Measurements from ENCODE around the gene JAKMIP2.

Gene JAKMIP2

DNA sequence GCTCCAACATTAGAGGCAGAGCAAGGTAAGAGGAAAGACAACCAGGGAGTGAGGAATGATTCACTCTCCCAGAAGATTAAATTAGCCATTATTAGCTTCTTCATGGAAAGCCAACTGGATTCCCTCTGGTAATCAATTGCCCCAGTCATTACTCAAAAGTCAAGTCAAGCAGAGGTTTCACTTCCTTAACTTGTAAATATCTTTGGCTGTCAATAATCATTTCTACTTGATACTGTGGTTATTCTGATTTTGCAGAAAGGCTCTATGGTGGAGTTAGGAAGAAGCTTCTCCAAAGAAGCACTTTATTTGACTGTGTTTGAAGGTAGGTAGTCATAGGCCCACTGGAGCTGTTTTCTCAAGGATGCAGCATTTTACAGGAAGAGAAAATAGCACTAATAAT lies 78.0 kb downstream of the JAKMIP2 start (continued):
- TF ChIP-seq ESRRG (CRISPR knock-in tag; IDR thresholded peaks at IDR 0.05) (no peak), SNAI2 (CRISPR knock-in tag; IDR thresholded peaks at IDR 0.05) (no peak)
- TF ChIP-seq, protein P1, sequence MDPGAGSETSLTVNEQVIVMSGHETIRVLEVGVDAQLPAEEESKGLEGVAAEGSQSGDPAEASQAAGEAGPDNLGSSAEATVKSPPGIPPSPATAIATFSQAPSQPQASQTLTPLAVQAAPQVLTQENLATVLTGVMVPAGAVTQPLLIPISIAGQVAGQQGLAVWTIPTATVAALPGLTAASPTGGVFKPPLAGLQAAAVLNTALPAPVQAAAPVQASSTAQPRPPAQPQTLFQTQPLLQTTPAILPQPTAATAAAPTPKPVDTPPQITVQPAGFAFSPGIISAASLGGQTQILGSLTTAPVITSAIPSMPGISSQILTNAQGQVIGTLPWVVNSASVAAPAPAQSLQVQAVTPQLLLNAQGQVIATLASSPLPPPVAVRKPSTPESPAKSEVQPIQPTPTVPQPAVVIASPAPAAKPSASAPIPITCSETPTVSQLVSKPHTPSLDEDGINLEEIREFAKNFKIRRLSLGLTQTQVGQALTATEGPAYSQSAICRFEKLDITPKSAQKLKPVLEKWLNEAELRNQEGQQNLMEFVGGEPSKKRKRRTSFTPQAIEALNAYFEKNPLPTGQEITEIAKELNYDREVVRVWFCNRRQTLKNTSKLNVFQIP (CRISPR knock-in tag; IDR thresholded peaks at IDR 0.05; ENCODE audit: borderline replicate concordance, low read depth), result no peak
- TF ChIP-seq, protein P2, sequence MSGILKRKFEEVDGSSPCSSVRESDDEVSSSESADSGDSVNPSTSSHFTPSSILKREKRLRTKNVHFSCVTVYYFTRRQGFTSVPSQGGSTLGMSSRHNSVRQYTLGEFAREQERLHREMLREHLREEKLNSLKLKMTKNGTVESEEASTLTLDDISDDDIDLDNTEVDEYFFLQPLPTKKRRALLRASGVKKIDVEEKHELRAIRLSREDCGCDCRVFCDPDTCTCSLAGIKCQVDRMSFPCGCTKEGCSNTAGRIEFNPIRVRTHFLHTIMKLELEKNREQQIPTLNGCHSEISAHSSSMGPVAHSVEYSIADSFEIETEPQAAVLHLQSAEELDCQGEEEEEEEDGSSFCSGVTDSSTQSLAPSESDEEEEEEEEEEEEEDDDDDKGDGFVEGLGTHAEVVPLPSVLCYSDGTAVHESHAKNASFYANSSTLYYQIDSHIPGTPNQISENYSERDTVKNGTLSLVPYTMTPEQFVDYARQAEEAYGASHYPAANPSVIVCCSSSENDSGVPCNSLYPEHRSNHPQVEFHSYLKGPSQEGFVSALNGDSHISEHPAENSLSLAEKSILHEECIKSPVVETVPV (CRISPR knock-in tag; IDR thresholded peaks at IDR 0.05), result no peak

DNA sequence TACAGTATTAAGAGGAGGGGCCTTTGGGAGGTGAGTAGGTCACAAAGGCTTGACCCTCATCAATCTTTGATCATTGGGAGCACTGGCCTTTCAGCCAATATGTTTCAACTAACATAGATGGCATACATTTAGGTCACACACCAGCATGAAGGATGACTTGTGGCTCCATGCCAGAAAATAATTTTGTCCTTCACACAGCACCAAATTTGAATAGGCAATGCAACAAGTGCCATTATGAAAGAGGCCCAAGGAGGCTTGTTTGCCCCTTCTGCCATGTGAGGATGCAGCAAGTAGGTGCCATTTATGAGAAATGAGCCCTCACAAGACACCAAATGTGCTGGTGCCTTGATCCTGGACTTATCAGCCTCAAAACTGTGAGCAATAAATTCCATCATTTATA lies 81.1 kb downstream of the JAKMIP2 start:
- TF ChIP-seq OSR1 (CRISPR knock-in tag; IDR thresholded peaks at IDR 0.05), result no peak
- TF ChIP-seq ZNF565 (CRISPR knock-in tag; conservative IDR thresholded peaks at IDR 0.05; ENCODE audit: low read depth), result no peak
- TF ChIP-seq, protein P2 (CRISPR knock-in tag; IDR thresholded peaks at IDR 0.05), result no peak
- TF ChIP-seq TCF4 (CRISPR knock-in tag; IDR thresholded peaks at IDR 0.05; ENCODE audit: borderline replicate concordance), result no peak
- TF ChIP-seq PPARA (CRISPR knock-in tag; IDR thresholded peaks at IDR 0.05; ENCODE audit: borderline replicate concordance), result no peak
- no peak for TF ChIP-seq ARNTL (CRISPR knock-in tag; IDR thresholded peaks at IDR 0.05; ENCODE audit: borderline replicate concordance, low read depth)
- TF ChIP-seq CSDC2 (CRISPR knock-in tag; IDR thresholded peaks at IDR 0.05), result no peak
- no peak for TF ChIP-seq ZNF8 (CRISPR knock-in tag; IDR thresholded peaks at IDR 0.05)
- TF ChIP-seq, protein P1 (CRISPR knock-in tag; IDR thresholded peaks at IDR 0.05; ENCODE audit: borderline replicate concordance, low read depth), result no peak

DNA sequence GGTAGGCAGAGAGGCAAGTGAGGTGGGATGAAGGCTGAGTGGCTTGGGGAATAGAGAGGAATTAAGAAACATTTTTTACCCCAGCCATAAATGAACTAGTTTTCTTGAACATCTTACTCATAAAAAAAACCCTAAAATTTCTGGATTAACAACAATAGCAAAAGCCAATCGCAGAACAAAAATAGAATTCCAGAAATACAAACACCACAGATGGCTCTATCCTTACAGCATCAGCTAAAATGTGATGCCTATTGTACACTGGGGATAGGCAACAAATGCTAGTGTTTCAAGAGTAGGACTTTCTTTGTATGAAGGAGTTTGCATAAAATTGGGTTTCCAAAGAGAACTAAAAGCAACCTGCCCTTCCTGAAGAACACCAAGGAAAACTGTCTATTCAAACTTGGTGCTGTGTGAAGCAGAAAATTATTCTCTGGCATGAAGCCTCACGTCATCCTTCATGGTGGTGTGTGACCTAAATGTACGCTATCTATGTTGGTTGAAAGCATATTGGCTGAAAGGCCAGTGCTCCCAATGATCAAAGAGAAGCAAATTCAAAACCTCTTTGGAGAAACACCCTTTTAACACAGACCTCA lies 82.9 kb downstream of the JAKMIP2 start:
- ATAC-seq, result no peak
- TF ChIP-seq ZC3H10 (CRISPR knock-in tag; IDR thresholded peaks at IDR 0.05) (no peak), ESRRG (CRISPR knock-in tag; IDR thresholded peaks at IDR 0.05) (no peak), ZFP30 (CRISPR knock-in tag; IDR thresholded peaks at IDR 0.05) (no peak), ARNTL (CRISPR knock-in tag; IDR thresholded peaks at IDR 0.05; ENCODE audit: borderline replicate concordance, low read depth) (no peak), RARB (CRISPR knock-in tag; IDR thresholded peaks at IDR 0.05) (no peak), ISL1 (CRISPR knock-in tag; IDR thresholded peaks at IDR 0.05) (no peak), ZNF565 (CRISPR knock-in tag; conservative IDR thresholded peaks at IDR 0.05; ENCODE audit: low read depth) (no peak), ZNF70 (CRISPR knock-in tag; IDR thresholded peaks at IDR 0.05) (no peak), TOX (CRISPR knock-in tag; IDR thresholded peaks at IDR 0.05; ENCODE audit: borderline replicate concordance) (no peak), CSDC2 (CRISPR knock-in tag; IDR thresholded peaks at IDR 0.05) (no peak), OSR1 (CRISPR knock-in tag; IDR thresholded peaks at IDR 0.05) (no peak), PPARA (CRISPR knock-in tag; IDR thresholded peaks at IDR 0.05; ENCODE audit: borderline replicate concordance) (no peak)
- TF ChIP-seq, protein P3, sequence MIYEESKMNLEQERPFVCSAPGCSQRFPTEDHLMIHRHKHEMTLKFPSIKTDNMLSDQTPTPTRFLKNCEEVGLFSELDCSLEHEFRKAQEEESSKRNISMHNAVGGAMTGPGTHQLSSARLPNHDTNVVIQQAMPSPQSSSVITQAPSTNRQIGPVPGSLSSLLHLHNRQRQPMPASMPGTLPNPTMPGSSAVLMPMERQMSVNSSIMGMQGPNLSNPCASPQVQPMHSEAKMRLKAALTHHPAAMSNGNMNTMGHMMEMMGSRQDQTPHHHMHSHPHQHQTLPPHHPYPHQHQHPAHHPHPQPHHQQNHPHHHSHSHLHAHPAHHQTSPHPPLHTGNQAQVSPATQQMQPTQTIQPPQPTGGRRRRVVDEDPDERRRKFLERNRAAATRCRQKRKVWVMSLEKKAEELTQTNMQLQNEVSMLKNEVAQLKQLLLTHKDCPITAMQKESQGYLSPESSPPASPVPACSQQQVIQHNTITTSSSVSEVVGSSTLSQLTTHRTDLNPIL (CRISPR knock-in tag; IDR thresholded peaks at IDR 0.05; ENCODE audit: low read depth), result no peak
- TF ChIP-seq, protein P4, sequence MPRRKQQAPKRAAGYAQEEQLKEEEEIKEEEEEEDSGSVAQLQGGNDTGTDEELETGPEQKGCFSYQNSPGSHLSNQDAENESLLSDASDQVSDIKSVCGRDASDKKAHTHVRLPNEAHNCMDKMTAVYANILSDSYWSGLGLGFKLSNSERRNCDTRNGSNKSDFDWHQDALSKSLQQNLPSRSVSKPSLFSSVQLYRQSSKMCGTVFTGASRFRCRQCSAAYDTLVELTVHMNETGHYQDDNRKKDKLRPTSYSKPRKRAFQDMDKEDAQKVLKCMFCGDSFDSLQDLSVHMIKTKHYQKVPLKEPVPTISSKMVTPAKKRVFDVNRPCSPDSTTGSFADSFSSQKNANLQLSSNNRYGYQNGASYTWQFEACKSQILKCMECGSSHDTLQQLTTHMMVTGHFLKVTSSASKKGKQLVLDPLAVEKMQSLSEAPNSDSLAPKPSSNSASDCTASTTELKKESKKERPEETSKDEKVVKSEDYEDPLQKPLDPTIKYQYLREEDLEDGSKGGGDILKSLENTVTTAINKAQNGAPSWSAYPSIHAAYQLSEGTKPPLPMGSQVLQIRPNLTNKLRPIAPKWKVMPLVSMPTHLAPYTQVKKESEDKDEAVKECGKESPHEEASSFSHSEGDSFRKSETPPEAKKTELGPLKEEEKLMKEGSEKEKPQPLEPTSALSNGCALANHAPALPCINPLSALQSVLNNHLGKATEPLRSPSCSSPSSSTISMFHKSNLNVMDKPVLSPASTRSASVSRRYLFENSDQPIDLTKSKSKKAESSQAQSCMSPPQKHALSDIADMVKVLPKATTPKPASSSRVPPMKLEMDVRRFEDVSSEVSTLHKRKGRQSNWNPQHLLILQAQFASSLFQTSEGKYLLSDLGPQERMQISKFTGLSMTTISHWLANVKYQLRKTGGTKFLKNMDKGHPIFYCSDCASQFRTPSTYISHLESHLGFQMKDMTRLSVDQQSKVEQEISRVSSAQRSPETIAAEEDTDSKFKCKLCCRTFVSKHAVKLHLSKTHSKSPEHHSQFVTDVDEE (CRISPR knock-in tag; IDR thresholded peaks at IDR 0.05), result no peak
- TF ChIP-seq, protein P2 (CRISPR knock-in tag; IDR thresholded peaks at IDR 0.05), result no peak
- TF ChIP-seq, protein P5, sequence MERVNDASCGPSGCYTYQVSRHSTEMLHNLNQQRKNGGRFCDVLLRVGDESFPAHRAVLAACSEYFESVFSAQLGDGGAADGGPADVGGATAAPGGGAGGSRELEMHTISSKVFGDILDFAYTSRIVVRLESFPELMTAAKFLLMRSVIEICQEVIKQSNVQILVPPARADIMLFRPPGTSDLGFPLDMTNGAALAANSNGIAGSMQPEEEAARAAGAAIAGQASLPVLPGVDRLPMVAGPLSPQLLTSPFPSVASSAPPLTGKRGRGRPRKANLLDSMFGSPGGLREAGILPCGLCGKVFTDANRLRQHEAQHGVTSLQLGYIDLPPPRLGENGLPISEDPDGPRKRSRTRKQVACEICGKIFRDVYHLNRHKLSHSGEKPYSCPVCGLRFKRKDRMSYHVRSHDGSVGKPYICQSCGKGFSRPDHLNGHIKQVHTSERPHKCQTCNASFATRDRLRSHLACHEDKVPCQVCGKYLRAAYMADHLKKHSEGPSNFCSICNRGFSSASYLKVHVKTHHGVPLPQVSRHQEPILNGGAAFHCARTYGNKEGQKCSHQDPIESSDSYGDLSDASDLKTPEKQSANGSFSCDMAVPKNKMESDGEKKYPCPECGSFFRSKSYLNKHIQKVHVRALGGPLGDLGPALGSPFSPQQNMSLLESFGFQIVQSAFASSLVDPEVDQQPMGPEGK (CRISPR knock-in tag; IDR thresholded peaks at IDR 0.05; ENCODE audit: borderline replicate concordance), result no peak

More for the DNA sequence above, 81.1 kb downstream of the JAKMIP2 start:
- ATAC-seq, result no peak

Measured in SK-N-SH treated with all-trans-retinoic acid at 6 μM for 48 hours (cell line).